WERI-Rb-1 (cell line): ENCODE results near the gene PRRC2B.

Experiments used
- DNase-seq: peaks from one replicate; pipeline ENCODE4 v3.0.0-alpha.2; 2020
- H3K27ac ChIP-seq: fragments of 250-450 bp; sonication (Bioruptor Pico); 2 replicates; pipeline ENCODE4 v1.5.1; 2020; ENCODE audit warnings: mild to moderate bottlenecking, moderate library complexity
- H3K27me3 ChIP-seq: fragments of 250-450 bp; sonication (Bioruptor Pico); 2 replicates; pipeline ENCODE4 v1.5.1; 2021; ENCODE audit warnings: mild to moderate bottlenecking, low read depth, moderate library complexity; ENCODE audit not compliant: insufficient read depth, severe bottlenecking
- H3K36me3 ChIP-seq: fragments of 250-450 bp; sonication (Bioruptor Pico); 2 replicates; pipeline ENCODE4 v1.5.1; 2020; ENCODE audit warnings: mild to moderate bottlenecking, moderate library complexity
- H3K4me3 ChIP-seq: 2 replicates; pipeline ENCODE4 v1.5.1; 2011; ENCODE audit warnings: low read depth, mild to moderate bottlenecking, control low read depth, low read length
- H3K9me3 ChIP-seq: fragments of 250-450 bp; sonication (Bioruptor Pico); 2 replicates; pipeline ENCODE4 v1.5.1; 2021; ENCODE audit warnings: mild to moderate bottlenecking, moderate library complexity; ENCODE audit not compliant: severe bottlenecking
- TF ChIP-seq, protein P1 (sequence below): IDR thresholded peaks from 2 replicates; pipeline ENCODE4 v1.5.1; 2011; ENCODE audit warnings: low read depth, mild to moderate bottlenecking, control low read depth, inconsistent platforms, low read length

The PRRC2B gene

DNA sequence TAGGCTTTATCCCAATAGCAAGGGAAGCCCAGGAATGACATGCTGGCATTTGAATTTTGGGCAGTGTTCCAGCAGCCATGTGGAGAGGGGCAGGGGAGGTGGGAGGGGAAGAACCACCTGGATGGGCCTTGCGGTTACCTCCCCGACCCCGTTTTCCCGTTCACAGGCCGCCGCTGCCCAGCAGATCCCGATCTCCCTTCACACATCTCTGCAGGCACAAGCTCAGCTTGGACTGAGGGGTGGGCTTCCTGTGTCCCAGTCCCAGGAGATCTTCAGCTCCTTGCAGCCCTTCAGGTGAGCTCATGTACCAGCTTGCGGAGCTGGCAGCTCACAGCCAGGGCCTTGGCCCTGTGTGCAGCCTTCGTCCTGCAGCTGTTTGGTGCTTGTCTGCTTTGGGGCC, 93.1 kb downstream of the PRRC2B start:
- H3K4me3 ChIP-seq = no peak overlapping the region
- no peaks in the 10 kb centered on the region for H3K27me3 ChIP-seq
- no peak for DNase-seq
- H3K9me3 ChIP-seq = no peaks in the 10 kb centered on the region
- TF ChIP-seq, protein P1, sequence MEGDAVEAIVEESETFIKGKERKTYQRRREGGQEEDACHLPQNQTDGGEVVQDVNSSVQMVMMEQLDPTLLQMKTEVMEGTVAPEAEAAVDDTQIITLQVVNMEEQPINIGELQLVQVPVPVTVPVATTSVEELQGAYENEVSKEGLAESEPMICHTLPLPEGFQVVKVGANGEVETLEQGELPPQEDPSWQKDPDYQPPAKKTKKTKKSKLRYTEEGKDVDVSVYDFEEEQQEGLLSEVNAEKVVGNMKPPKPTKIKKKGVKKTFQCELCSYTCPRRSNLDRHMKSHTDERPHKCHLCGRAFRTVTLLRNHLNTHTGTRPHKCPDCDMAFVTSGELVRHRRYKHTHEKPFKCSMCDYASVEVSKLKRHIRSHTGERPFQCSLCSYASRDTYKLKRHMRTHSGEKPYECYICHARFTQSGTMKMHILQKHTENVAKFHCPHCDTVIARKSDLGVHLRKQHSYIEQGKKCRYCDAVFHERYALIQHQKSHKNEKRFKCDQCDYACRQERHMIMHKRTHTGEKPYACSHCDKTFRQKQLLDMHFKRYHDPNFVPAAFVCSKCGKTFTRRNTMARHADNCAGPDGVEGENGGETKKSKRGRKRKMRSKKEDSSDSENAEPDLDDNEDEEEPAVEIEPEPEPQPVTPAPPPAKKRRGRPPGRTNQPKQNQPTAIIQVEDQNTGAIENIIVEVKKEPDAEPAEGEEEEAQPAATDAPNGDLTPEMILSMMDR = no peak
- H3K27ac ChIP-seq = no peak overlapping the region
- peaks cover 100% of the 10 kb centered on the region for H3K36me3 ChIP-seq

DNA sequence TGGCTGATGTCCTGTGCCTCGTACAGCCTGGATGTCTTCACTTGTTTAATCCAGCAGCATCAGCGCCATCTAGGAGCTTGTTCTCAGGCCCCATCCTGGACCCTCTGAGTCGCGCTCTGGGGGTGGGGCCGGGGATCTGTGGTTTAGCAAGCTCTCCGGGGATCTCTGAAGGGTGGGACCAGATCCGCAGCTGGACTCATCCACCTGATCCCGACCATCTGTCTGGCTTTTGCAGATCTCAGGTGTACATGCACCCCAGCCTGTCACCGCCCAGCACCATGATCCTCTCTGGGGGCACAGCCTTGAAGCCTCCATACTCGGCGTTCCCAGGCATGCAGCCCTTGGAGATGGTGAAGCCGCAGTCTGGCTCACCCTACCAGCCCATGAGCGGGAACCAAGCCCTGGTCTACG, 93.7 kb downstream of the PRRC2B start:
- Histone ChIP-seq H3K27me3 (no peaks in the 10 kb centered on the region), H3K27ac (no peak overlapping the region), H3K36me3 (peaks cover 100% of the 10 kb centered on the region), H3K9me3 (no peaks in the 10 kb centered on the region), H3K4me3 (no peak overlapping the region)
- TF ChIP-seq, protein P1 = no peak
- peak; percentile 48 for DNase-seq

DNA sequence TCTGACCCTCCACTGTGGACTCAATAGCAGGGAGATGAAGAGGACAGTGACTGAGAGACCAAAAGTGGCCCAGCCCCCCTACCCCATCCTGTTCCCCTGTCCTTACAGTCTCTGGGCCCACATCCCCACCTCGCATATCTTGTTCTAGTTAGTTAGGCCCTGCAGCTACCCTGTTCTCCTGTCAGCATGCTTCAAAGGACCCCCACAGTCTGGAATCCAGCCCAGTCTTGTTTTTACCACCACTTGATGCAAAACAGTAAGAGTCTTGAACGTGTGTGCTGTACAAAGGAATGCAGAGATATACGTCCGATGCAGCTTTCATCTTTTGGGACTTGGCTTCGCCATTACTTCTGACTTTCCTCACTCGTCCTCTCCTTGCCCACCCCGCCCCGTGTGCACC, 96.6 kb downstream of the PRRC2B start:
- Histone ChIP-seq H3K27me3 (no peaks in the 10 kb centered on the region), H3K9me3 (no peaks in the 10 kb centered on the region), H3K27ac (no peak overlapping the region), H3K4me3 (no peak overlapping the region), H3K36me3 (peaks cover 100% of the 10 kb centered on the region)
- DNase-seq = no peak
- TF ChIP-seq, protein P1 = no peak

- Histone ChIP-seq H3K27me3 (no peaks in the 10 kb centered on the region), H3K4me3 (no peak overlapping the region), H3K36me3 (peaks cover 100% of the 10 kb centered on the region), H3K9me3 (no peaks in the 10 kb centered on the region), H3K27ac (no peak overlapping the region)
- TF ChIP-seq, protein P1 = no peak
- DNase-seq = no peak
Observed at GRCh38 chr9:131491001-131491710, 97.3 kb downstream of the PRRC2B start.

- Histone ChIP-seq H3K27ac (no peak overlapping the region), H3K27me3 (no peaks in the 10 kb centered on the region), H3K9me3 (no peaks in the 10 kb centered on the region), H3K36me3 (peaks cover 100% of the 10 kb centered on the region), H3K4me3 (no peak overlapping the region)
- DNase-seq = no peak
- TF ChIP-seq, protein P1 = no peak
Observed at GRCh38 chr9:131492070-131492469, 98.2 kb downstream of the PRRC2B start.
